ENCODE measurements around the gene MAMDC2.
A peak's percentile ranks its signal among the peaks of the same experiment; 100 is the strongest.
"Not testable (repeated sequence)": the region's sequence is repeated elsewhere in the genome, so short reads cannot be mapped to it uniquely, and the experiment has no call there.

MAMDC2 gene

DNA sequence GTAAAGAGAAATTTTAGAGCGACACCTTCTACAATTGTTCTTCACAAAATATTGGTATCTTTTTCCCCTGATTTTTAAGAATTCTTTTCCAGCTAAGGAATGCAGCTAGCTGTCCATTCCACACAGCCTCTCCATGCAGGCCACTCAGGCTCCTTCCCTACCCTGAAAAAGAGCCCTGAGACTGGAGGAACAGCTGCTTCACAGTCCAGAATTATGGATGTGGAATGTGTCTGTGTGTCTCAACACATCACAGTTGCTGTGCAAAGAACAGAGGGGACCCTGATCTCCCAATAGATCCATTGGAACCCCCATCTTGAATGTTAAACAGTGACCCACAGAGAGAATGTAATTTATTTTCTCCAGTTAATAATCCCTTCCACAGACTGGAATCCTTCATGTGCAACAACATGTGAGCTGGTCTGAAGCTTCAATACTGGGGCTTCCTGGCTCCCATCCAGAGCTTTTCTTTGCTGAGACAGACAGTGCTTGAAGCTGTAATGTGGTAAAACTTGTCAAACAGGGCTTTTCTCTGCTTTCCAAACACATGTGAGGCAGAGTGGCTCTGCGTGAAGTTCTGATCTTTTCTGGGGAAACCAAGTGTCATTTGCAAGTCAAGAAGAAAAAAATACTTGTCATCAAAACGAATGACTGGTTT, 161.8 kb downstream of the MAMDC2 start:
- DNase-seq (ENCODE audit: low spot score), result no peak

DNA sequence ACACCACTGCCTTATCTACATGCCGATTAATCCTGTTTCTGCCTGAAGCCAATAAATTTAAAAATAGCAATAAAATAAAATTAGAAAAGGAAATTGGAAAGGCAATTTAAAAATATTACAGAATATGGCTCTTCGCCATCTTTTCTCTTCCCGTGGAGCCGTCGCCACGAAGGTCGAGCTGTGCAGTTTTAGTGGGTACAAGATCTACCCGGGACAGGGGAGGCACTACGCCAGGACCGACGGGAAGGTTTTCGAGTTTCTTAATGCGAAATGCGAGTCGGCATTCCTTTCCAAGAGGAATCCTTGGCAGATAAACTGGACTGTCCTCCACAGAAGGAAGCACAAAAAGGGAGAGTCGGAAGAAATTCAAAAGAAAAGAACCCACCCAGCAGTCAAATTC, 173.4 kb downstream of the MAMDC2 start:
- DNase-seq (ENCODE audit: low spot score), result no peak

DNA sequence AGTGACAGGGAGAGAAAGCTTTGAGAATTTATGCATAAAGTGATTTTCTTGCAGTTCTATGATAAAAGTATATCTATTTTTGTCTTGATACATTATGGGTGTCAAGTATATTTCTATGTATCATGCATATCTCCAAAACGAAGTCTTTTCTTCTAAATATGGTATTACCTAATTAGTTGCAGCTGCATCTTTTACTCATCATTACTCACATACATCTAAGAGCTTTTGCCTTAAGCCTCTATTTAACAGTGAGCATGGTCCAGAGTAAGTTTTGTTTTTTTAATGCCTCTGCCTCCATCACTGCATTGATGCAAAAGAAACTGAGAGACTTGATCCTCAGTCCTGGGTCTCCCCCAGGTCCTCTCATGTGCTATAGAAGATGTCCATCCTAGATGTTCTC, 175.1 kb downstream of the MAMDC2 start:
- DNase-seq (ENCODE audit: low spot score), result no peak

DNA sequence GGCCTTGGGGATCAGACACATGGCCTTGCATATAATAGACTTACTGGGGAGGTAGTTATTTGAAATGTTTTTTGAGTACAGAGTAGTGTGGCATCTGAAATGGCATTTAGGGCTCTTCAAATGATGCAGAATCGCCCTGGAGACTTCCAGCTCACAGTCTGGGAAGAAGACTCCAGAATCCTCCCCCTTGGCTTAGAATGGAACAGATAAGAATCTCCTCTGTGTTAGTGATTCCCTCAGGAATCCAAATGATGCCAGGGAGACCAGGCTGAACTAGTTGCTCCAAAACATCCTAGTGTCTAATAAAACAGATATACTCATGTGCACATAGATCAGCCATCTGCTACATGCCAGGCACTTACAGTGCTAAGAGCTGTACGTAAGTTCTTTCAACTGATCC, 176.6 kb downstream of the MAMDC2 start:
- no peak for DNase-seq (ENCODE audit: low spot score)

DNA sequence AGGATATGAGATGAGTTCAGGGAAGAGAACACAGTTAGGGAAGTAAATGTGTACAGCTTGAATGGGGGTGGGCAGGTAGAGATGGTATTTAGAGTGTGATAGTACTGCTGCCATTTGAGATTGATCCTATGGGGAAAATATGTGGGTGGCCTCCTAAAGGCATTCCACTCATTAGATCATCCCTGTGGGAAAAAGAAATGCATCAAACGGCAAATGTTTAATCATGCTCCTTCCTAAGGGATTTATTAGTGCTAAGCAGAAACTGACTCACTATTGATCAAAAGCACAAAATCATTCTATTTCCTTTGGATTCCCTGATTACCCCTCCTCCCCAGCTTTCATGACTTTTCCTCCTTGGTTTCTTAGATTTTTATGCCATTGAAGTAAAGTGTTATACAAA, 178.7 kb downstream of the MAMDC2 start:
- DNase-seq (ENCODE audit: low spot score), result no peak

DNA sequence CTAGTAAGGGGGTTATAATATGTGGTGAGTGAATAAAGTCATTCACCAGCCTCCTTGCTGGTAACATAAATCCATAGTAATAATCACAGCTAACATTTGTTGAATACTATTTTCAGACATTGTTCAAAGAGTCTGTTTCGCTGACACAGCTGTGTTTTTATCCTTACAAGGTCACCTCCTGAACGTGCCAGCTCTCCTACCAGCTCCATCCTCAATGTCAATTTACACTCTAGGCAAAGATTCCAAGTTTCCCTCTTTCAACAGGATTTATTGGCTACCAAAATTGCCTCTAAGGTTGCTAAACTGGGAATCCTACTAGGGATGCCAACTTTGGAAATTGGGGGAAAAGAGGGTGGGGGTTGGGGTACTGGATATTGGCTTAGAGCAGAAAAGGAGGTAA, 184.5 kb downstream of the MAMDC2 start:
- no peak for DNase-seq (ENCODE audit: low spot score)

DNA sequence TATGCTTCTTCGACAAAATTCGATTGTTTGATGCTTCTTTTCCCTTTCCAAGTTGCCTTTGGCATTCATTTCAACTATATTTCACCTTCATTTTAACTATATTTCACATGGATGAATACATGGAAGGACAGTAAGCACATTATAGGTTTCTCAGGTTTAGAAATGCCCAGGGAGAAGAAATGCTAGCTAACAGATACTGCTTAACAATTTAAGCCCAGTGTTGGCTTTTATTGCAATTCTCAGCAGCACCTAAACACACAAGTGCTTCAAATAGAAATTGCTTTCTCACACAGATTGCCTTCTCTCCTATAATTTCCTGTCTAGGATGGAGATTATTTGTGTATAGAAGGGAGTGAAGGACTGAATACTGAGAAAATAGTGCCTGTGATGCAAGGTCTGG, 185.0 kb downstream of the MAMDC2 start:
- DNase-seq (ENCODE audit: low spot score), result no peak

DNA sequence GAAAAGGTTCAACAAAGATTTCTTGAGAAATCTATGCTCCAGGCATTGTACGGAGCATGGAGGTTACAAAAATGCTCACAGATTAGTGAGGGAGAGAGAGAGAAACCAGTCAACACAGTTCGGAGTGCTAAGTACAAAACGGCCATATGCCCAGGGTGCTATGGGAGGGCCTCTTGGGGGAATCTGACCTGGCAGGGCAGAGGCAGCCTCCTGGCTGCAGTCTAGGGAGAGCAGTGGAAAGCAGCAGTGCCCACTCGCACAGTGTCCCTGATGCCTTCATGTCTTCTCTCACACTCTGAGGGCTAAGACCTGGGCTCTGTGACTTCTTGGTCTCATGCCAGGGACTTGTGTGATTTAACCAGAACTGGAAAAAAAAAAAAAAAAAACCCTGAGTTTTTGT, 185.4 kb downstream of the MAMDC2 start:
- no peak for DNase-seq (ENCODE audit: low spot score)

DNA sequence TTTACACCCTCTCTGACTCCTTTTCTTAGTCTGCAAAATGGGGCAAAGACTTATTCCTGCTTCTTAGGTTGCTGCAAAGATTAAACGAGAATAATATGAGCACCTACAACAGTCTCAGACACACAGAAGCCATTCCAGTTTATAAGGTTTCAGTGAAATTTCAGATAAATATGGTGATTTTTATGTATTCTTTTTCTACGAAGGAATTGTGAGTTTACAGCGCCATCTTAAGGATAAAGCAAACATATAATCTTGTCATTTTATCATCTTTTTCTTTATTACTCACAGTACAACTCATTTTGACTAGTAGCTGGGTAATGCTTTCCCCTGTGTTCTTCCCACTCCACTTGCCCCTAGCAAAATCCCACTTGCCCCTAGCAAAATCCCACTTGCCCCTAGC, 185.9 kb downstream of the MAMDC2 start:
- DNase-seq (ENCODE audit: low spot score), result peak; percentile 14

DNA sequence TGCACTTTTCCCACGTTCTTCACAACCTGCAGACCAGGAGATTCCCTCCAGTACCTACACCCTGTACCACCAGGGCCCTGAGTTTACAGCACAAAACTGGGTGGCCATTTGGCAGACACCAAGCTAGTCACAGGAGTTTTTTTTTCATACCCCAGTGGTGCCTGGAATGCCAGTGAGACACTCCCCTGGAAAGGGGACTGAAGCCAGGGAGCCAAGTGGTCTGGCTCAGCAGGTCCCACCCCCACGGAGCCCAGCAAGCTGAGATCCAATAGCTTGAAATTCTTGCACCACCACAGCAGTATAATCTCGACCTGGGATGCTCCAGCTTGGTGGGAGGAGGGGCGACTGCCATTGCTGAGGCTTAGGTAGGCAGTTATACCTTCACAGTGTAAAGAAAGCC, 188.8 kb downstream of the MAMDC2 start:
- no peak for DNase-seq (ENCODE audit: low spot score)

DNA sequence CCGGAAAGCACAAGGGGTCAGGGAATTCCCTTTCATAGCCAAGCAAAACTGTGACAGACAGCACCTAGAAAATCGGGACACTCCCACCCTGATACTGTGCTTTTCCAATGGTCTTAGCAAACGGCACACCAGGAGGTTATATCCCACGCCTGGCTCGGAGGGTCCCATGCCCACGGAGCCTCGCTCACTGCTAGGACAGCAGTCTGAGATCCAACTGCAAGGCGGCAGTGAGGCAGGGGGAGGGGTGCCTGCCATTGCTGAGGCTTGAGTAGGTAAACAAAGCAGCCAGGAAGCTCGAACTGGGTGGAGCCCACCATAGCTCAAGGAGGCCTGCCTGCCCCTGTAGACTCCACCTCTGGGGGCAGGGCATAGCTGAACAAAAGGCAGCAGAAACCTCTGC, 190.6 kb downstream of the MAMDC2 start:
- not testable (repeated sequence) for DNase-seq (ENCODE audit: low spot score)

DNA sequence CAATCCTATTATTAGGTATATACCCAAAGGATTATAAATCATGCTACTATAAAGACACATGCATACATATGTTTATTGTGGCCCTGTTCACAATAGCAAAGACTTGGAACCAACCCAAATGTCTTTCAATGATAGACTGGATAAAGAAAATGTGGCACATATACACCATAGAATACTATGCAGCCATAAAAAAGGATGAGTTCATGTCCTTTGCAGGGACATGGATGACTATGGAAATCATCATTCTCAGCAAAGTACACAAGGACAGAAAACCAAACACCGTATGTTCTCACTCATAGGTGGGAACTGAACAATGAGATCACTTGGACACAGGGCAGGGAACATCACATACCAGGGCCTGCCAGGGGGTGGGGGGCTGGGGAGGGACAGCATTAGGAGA, 202.3 kb downstream of the MAMDC2 start:
- DNase-seq (ENCODE audit: low spot score), result not testable (repeated sequence)

DNA sequence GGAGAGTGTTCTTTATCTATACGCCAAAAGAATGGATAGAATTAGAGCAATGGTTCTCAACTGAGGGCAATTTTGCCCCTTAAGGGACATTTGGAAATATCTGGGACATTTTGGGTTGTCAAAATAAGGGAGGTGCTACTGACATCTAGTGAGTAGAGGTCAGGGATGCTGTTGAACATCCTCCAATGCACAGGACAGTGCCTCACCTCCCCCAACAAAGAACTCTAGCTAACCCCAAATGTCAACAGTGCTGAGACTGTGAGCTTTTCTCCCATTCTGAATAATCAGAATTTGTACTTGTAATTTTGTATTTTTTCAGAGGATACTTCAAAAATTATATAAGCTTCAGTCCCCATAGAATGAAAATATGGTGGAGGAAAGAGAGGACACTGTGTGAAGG, 206.6 kb downstream of the MAMDC2 start:
- no peak for DNase-seq (ENCODE audit: low spot score)

DNA sequence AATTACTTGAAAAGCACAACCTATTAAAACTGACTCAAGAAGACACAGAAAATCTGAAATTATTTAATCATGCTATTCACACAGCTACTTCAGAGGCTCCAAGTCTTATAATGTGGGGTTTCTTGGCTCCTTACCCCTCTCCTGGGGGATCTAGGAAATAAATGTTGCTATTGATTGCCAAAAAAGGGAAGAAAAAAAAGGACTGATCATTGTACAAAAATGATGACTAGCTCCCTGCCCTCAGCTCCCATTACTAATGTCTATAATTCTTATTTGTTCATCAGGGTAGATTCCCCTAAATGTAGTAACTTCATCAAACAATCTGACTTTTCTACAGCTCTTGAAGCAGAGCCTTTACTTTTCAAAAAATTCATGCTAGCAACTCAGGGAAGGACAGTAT, 211.8 kb downstream of the MAMDC2 start:
- DNase-seq (ENCODE audit: low spot score), result no peak

DNA sequence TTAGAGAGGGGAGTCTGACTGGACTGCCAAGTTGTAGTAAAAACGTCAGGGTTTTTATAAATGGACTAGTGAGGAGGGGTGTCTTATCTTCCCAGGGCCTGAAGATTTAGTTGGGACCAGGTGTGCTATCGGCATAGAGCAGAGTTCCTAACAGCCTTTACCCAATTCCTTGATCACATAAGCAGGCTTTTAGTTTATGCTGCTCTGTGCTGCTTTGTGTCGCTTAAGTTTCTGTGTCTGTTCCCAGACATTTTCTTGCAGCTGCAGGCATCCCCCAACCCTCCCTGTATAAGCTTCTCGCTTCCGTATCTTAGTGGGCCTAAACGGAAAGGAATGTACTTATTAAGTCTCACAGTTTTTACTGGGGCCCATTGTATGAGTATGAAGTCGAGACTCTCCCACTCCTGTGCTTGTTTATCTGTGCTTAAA, 212.5 kb downstream of the MAMDC2 start:
- DNase-seq (ENCODE audit: low spot score), result no peak

DNA sequence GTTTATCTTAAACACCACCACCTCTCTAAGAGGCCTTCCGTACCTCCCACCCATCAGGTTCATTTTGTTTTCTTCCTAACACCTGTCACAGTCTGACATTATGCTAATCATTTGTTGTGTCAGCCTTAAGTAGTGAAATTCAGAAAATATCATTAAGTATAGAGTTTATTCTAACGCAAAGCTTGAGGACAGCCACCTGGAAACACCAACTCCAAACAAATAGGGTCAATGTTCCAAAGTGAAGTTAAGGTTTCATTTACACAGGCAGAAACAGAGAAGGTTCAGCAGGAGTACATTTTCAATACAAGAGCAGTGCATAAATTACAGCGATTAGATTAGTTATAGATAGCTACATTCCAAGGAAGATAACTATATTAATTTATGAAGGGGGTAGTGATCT, 213.9 kb downstream of the MAMDC2 start:
- no peak for DNase-seq (ENCODE audit: low spot score)

DNA sequence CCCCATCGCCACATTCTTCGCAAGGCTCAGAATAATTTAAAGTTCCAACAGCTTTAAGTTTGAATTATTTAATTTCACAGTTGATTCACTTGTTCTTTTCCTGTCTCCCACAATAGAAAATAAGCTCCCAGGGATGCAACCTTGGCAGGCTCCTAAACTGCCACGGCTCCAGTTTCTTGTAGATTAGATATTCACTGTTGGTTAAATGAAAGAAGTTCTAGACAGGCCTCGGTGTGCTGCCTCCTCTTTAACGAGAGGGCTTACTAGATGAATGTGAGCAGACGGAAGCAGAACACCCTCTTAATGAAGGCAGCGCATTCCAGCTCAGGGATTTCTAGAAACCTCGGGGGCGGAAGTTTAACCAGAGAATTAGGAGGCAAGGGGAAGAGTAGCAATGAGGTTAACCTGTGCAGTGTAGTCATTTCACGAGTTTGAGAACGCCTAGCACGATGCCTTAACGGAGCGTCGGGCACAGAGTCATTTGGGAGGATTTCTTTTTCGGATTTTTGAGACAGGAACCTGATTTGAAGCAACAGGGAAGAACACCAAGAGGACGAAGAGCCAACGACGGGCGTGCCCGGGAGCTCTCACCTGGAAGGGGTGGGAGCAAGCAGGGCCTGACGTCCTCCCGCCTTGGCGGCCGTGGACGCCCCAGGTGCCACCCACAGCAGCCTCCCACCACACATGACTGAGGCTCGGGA, 214.5 kb downstream of the MAMDC2 start:
- DNase-seq (ENCODE audit: low spot score), result peak; percentile 70

DNA sequence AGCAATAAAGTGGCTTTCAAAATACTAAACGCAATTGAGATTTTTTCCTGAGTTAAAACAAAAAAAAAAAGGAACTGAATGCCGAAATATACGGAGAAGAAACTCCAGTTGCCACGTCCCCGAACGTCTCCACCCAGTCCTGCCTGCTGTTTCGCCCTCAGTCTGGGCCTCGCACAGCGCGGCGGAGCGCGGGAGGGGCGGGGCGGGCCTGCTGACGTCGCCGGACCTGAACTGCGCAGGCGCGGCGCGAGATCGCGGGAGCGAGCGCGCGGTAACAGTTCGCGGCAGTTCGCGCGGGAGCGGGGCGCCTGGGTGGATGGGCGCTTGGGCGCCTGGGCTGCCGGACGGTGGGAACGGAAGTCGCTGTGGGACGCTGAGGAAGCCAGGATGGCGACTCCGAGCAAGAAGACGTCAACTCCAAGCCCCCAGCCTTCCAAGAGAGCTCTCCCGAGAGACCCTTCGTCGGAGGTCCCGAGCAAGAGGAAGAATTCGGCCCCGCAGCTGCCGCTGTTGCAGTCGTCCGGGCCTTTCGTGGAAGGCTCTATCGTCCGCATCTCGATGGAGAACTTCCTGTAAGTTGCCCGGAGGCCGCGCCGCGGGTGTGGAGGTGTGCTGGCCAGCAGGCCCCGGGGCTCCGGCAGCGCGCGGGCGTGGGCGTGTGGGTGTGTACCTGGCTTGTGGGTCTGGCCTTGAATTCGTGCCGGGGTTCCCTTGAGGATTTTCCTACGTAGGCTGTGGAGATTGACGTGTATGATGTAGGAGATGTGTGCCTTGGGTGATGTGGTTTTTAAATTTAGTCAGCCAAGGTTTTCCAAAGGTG, 215.3 kb downstream of the MAMDC2 start, which contains the start of gene SMC5:
TSS of gene SMC5 (plus strand) at position 287 of the 820 bp plus-strand sequence. CDS start at position 388, 101 bp downstream.
- peak; percentile 91 for DNase-seq (ENCODE audit: low spot score)

DNA sequence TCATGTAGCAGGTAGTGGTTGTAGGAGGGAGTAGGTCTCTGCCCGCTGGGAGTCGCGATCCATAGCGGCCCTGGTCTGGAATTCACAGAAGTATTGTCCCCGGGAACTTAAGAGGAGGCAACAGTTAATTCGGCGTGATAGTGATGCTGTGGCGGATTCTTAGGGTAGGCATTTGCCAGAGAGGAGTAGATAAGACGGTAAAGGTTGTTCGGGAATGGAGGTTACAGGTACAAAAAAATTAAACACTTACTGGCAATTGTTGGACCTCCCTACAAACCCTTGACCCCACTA, 215.8 kb downstream of the MAMDC2 start:
- no peak for DNase-seq (ENCODE audit: low spot score)

DNA sequence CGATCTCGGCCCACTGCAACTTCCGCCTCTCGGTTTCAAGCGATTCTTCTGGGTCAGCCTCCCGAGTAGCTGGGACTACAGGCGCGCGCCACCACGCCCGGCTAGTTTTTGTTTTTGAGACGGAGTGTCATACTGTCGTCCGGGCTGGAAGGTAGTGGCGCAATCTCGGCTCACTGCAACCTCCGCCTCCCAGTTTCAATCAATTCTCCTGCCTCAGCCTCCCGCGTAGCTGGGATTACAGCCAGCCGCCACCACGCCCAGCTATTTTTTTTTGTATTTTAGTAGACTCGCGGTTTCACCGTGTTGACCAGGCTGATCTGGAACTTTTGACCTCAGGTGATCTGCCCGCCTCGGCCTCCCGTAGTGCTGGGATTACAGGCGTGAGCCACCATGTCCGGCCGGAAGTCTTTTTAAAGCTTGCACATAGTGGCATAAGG, 216.4 kb downstream of the MAMDC2 start:
- DNase-seq (ENCODE audit: low spot score), result no peak

DNA sequence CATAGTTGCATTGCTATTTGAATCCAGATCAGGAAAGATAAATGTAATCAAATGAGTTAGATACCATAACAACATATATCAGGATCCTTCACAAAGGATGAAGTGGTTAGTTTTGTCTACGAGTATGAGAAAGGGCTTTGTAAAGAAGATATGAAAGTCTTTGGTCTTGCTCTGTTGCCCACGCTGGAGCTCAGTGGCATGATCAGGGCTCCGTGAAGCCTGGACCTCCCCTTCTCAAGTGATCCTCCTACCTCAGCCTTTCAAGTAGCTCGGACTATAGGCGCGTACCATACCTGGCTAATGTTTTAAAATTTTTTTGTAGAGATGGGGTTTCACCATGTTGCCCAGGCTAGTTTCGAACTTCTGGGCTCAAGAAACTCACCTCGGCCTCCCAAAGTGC, 217.0 kb downstream of the MAMDC2 start:
- no peak for DNase-seq (ENCODE audit: low spot score)

DNA sequence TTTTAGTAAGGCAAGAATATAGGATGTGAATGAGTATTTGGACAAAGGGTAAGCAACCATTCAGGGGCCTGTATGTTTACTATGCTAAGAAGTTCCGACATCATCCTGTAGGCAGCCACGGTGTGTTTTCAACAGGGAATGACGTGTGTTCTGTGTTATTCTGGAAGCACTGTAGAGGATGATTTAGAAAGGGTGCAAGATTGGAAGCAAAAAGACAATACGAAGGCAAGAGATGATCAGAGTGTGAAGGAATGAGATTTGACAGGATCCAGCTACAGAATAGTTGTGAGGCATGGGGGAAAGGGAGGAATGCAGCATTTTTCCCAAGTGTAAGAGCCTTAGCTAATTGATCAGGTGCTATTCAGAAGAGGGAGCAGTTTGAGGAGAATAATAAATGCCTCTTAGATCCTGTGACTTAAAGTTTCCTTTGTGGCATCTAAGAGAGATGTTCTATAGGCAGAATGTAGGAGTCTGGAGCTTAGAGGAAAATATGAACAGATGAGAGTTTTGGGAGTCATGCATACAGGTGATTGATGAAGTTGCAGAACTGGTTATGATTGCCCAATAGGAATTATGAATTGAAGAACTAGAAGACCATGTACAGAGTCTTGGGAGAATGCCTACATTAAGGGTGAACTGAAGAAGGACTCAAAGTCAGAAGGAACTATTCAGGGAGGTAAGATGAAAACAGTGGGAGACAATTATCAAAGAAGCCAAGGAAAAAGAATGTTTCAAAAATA, 217.7 kb downstream of the MAMDC2 start:
- no peak for DNase-seq (ENCODE audit: low spot score)
